A549 (cell line): ENCODE measurements around the gene ADORA1.

Experiments
- KDM5A ChIP-seq: fragments of 200-600 bp; sonication (generic); IDR thresholded peaks from 2 replicates; pipeline ENCODE4 v1.6.1; 2016; ENCODE audit warnings: antibody characterized with exemption, mild to moderate bottlenecking
- MAFK ChIP-seq: fragments of 450-650 bp; IDR thresholded peaks from 2 replicates; pipeline ENCODE4 v1.6.1; 2014; ENCODE audit not compliant: partially characterized antibody
- RFX5 ChIP-seq: fragments of 450-650 bp; IDR thresholded peaks from 2 replicates; pipeline ENCODE4 v1.7.1; 2014; ENCODE audit warnings: antibody characterized with exemption, mild to moderate bottlenecking, moderate library complexity
- TF ChIP-seq, protein P1 (sequence below): fragments of >200 bp; sonication (Bioruptor Twin); formaldehyde crosslinking; IDR thresholded peaks from 3 replicates; pipeline ENCODE4 v1.5.1; 2016

DNA sequence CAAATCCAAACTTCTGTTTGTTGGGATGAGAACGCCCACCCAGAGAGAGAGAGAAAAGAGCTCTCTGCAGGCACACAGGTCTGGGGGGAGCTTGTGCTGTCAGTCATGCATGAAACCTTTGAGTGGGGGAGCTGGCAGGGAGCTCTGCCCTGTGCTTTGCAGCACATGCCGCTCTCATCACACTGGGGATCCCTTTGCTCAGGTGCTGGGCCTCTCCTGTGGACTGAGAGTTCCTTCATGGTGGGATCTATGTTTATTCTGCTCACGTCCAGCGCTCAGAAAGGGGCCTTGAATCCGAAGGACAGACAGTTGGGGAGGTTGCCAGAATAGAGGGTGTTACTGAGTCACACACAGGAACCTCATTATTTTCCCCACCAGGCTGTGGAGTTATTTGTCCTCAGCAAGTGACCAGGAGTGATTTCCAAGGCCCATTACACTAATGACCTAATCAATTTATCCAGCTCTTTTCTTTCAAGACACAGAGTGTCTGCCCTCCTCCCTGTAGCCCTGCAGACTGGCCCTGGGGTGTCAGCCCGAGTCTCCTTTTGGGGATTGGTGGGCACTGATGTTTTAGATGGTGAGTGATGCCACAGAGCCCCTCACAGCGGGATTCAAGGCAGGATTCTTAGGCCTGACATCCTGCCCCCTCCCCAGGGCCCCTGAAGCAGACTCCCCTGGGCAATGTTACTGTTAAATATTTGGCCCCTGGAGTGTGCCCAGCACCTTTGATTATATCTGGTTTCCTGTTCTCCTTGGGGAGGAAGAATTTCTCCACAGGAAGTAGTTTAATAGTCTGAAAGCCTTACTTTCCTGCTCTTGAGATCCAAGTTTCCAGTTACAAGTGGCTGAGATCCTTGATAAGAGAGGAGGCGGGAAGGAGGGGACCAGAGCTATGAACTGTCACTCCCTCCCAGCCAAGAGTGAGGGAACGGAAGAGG, 25.8 kb downstream of the ADORA1 start:
- TF ChIP-seq MAFK (no peak), KDM5A (no peak), RFX5 (no peak)
- TF ChIP-seq, protein P1, sequence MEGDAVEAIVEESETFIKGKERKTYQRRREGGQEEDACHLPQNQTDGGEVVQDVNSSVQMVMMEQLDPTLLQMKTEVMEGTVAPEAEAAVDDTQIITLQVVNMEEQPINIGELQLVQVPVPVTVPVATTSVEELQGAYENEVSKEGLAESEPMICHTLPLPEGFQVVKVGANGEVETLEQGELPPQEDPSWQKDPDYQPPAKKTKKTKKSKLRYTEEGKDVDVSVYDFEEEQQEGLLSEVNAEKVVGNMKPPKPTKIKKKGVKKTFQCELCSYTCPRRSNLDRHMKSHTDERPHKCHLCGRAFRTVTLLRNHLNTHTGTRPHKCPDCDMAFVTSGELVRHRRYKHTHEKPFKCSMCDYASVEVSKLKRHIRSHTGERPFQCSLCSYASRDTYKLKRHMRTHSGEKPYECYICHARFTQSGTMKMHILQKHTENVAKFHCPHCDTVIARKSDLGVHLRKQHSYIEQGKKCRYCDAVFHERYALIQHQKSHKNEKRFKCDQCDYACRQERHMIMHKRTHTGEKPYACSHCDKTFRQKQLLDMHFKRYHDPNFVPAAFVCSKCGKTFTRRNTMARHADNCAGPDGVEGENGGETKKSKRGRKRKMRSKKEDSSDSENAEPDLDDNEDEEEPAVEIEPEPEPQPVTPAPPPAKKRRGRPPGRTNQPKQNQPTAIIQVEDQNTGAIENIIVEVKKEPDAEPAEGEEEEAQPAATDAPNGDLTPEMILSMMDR: no peak
